HG03354 (cell line): ENCODE results near the gene PRMT5.

ENCODE experiments used
- ATAC-seq: cut with Tn5 transposase; IDR thresholded peaks from one replicate; pipeline ENCODE4 v1.9.1; 2021; ENCODE audit warnings: mild to moderate bottlenecking; ENCODE audit not compliant: unreplicated experiment, poor library complexity, severe bottlenecking

The PRMT5 gene

DNA sequence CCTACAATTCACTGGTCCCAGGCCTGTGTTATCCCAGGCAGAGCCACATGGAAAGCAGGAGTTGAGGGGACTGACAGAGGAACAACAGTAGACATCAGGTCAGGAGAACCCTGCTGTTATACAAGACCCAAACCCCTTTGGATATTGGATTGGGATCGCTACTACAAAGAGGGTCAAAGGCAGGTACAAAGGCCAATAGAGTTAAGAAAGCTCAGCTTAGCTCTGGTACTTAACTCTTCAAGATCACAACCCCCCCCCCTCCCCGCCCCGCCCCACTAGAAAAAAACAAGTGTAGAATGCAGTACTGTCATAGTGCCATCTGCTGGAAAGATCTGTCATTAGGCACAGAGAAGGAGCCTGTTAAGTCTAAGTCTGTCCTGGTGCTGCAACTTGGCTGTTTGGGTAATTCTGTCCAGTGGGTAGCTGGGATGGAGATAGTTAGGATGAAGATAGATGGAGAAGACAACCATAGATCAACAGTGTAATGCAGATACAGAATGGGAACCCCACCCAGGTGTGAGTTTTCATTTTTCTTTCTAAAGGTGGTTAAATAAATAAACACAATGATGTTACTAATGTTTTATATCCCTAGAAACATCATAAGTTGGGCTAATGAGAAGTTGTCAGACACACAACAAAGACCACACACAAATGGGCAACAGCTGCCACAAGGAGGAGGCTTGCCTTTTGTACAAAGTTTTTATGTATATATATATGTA lies 28.9 kb downstream of the PRMT5 start:
- ATAC-seq, result peak; percentile 55

DNA sequence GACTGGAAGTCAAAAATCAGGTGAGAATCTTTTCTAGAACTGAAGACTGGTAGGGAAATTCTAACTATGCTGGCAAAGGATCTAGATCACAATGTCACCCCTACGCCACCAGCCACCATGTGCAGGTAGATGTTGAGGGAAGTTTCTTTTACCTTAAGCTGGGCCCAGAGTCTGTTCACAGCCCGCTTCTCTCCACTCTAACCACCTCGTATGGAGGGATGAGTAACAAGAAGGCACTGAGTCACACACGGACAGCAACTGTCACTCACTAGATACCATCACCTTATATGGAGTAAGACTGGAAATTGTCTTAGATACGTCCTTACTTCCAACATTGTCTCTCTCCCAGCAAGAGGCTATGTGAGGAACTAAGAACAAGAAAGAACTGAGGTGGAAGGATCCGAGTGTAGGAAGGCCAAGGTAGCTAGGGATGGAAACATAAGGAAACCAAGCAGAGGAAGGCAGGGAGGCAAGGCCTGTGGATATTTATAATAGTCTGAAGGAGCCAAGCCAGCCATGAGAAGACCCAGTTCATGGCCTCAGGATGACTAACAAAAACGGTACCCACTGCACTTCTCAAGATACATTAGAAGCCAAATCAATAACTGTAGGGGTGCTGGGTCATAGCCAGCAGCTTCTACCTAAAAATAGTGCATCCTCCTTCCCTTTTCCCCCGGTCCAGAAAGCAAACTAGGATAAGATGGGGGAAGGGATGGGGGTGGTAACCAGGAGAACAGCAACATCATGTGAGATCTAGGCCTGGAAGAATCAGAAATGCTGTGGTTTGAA lies 30.7 kb downstream of the PRMT5 start:
- no peak for ATAC-seq

DNA sequence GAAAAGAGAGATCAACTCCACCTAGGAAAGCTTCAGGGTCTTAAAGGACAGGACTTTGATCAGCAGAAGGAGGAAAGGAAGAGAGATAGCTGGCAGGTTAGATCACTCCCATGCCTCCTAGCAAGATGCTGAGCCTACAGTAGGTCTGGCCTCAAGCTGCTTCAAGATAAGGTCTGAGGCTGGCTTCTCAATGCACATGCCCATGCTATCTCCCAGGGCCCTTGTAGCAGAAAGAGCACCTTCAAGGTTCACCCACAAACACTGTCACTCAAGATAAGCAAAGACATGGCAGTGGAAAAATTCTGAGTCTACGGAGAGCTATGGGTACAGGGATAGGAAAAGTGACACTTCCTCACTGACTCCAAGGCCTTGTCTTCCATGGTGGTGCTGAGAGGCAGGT lies 31.8 kb downstream of the PRMT5 start:
- no peak for ATAC-seq

DNA sequence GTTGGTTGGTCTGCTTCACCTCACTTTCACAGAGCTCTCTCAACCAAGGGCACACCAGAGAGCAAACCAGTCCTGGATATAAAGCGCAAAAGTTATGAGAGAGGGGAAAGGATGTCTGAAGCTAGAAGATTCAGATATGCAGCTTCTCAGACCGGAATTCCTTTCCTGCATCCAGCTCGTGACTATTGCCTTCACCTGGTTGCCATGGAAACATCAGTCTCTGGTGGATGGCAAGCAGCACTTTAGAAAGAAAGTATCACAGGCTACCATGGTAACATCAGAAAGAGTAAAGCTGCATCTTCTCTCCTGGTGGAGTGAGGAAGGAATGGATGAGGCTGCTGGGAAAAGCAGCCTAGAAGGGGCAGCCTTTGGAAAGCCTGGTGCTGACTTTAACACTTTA lies 32.4 kb downstream of the PRMT5 start:
- no peak for ATAC-seq

DNA sequence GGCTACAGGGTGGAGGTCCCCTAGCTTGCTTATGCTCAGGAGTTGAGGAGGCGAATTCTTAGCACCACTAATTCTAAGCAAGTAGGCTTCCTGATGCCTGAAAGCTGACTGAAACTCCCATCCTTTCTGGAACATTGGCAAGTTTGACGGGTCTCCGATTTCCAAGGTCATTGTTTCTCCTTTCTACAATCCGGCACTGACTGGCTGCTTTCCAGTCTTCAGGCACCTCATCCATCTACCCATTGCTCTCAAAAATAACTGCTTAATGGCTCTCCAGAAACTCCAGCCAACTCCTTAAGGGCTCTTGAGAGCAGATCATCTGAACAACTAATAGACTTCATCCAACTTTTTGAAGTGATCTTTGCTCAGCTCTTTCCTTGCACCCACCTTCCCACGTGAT lies 32.8 kb downstream of the PRMT5 start:
- ATAC-seq, result no peak

DNA sequence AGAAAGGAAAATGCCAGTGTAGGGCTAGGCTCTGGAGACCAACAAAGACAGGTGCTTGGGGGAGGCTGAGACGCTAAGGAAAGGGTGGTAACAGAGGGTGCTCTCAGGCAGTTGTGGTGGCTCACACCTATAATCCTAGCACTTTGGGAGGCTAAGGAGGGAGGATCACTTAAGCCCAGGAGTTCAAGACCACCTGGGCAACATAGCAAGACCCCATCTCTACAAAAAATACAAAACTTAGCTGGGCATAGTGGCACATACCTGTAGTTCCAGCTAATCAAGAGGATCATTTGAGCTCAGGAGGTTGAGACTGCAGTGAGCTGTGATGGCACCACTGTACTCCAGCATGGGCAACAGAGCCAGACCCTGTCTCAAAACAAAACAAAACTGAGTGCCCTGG lies 33.8 kb downstream of the PRMT5 start:
- no peak for ATAC-seq

DNA sequence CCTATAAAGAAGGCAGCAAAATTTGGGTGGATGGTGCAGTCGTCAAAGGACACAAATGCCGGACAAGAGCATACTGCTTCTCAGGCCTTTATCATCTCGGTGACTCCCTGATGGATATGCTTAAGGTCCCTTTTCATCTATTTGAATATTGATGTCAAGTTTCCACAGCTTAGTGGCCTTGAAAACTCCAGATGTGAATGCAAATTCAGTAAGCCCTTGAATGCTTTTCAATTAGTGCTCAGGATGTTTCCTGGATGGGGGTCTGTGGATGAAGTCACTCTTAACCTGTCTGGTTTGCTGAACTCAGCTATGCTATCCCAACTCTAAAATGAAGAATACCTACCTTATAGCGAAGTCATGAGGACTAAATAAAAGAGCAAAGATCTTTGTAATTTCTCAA lies 35.5 kb downstream of the PRMT5 start:
- no peak for ATAC-seq

DNA sequence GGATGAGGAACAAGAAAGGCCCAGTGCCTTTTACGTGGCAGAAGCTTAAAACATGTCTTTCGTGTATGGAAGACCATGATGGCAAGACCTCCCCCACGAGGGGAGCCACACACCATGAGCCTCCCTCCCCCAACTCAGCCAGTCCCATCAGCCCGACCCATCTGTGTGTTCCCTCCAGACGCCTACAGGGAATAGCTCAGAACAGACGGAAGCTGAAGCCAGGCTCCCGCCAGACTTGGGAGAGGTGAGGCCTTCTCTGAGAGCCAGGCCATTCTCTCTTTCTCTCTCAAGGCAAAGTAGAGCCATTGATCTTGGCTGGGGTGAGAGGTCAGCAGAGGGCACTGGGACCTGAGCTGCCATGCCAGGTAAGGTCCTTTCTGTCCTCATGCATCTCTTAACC lies 36.7 kb downstream of the PRMT5 start:
- no peak for ATAC-seq

DNA sequence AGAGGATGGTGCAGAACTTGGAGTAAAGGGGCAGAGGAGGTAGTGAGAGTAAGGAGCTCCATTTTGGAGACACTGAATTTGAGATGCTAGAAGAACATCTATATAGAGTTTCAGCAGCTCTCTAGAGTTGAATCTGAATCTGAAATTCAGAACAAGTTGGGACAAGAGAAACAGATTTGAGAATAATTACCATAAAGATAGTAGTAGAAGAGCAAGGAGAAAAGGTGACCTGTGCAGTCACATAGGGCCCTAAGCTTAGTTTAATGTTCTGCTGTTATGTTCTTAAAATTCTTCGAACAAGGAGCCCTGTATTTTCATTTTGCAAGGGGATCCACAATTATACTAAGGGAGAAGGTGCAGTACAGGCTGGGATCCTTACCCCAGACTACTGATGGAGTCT lies 38.8 kb downstream of the PRMT5 start:
- no peak for ATAC-seq

DNA sequence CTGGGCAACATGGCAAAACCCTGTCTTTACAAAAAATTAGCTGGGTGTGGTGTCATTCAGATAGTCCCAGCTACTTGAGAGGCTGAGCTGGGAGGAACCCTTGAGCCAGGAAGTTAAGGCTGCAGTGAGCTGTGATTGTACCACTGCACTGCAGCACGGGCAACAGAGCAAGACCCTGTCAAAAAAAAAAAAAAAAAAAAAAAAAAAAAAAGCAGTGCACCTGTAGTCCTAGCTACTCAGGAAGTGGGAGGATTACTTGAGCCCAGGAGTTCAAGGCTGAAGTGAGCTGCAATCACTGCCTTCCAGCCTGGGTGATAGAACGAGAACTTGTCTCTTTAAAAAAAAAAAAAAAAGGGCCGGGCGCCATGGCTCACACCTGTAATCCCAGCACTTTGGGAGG lies 40.5 kb downstream of the PRMT5 start:
- no peak for ATAC-seq

DNA sequence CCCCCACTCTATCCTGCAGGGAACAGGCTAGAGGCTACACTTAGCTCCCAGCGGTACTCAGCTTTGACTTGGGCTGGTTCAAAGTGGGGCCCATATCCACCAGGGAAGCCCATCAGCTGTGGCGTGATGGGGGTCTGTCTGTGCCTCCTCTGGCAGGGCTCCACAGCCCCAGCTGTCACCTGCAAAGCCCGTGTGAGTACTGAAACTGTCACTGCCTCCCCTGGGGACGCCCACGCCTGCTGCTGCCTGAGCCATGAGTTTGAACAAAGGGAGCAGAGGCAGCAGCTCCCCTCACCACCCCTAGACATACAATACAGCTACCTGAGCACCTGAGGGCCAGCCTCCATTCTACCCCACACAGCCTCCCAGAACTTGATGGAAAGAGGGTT lies 41.2 kb downstream of the PRMT5 start:
- peak; percentile 56 for ATAC-seq

DNA sequence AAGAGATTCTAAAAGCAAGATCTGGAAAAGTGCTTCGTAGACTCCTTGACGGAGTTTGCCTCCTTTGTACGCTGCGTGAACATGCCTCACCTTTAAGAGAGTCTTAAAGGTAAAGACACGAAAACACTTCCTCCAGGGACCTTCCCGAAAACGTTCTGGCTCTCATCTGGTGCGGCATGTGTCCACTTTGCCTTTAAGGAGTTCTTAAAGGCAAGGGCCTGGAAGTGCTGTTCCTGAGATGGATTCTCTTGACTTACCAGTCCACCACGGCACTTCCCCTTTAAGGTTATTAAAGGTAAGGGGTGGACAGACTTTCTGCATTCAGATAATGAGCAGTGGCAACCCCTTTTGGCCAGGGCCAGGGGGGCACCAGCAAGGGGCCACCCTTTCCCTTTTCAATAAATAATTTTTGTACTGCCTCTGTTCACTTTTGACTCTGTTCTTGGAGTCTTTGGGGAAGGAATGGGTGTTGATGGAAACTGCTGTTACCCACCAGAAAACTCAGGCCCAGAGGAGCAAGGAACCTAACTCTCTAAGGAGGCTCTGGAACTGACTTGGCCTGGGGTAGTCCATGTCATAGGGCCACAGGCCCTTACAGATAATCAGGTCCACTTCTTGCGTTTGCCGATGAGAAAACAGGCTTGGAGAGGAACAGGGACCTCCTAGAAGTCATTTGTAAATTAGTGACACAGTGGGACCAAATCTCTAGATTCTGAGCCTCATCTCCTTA lies 41.8 kb downstream of the PRMT5 start:
- peak; percentile 44 for ATAC-seq

DNA sequence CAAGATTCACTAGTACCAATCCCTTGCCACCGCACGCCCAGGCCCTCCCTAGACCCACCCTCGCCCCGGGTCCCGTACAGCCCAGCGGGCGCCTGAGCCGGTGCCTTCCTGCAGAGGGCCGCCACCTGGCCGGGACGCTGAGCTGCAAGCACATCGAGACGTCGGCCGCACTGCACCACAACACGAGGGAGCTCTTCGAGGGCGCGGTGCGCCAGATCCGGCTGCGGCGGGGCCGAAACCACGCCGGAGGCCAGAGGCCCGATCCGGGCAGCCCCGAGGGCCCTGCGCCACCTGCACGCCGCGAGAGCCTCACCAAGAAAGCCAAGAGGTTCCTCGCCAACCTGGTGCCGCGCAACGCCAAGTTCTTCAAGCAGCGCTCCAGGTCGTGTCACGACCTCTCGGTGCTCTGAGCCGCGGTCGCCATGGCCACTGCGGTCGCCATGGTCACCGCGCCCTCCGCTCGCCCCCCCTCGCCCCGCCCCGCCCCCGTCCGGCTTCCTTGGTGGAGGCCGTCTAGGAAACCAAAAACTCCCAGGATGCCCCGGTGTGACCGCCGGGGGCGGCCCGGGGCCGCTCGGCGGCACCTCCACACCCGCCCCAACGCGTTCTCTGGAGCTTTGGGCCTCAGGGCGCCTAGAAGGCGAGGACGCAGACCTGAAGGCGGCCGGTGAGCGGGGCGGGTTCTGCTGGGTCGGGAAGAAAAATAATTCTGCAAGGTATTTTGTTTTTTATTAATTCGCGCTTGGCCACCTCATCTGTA lies 42.5 kb downstream of the PRMT5 start:
- peak; percentile 54 for ATAC-seq

DNA sequence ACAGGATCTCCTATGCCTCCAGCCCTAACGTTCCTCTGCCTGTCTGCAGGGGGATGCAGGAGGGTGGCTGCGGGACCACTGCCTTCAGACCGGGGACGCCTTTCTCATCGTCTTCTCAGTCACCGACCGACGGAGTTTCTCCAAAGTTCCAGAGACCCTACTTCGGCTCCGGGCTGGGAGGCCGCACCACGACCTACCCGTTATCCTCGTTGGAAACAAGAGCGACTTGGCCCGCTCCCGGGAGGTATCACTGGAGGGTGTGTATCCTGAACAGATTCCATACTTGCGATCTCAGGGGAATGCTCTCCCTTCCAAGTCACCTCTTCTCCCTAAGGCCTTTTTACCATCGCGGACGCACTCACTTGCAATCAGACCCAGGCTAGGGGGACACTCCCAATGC lies 43.2 kb downstream of the PRMT5 start:
- ATAC-seq, result no peak

DNA sequence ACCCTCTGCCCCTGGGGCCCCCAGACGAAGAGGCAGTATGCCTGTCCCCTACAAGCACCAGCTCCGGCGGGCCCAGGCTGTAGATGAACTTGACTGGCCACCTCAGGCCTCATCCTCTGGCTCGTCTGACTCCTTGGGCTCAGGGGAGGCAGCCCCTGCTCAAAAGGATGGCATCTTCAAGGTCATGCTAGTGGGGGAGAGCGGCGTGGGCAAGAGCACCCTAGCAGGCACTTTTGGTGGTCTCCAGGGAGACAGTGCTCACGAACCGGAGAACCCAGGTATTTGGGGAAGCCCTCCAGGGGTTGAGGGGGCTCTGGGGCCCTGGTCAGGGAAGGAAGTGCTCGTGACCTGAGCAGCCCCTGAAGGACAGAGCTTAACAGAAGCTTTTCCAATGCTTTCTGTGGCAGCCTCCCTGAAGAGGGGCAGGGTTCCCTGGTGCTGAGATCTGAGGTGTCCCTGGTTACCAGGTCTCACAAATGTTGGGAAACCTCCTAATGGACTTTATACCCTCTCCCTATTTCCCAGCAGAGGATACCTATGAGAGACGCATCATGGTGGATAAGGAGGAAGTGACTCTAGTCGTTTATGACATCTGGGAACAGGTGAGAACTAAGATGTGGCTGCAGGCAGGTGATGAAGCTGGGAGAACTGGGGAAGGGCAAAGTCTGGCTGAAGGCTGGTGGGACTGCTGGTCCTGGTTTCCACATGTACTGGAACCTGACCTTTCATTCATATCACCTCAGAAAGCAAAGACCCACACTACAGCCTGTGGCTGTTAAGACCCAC lies 44.2 kb downstream of the PRMT5 start:
- no peak for ATAC-seq

DNA sequence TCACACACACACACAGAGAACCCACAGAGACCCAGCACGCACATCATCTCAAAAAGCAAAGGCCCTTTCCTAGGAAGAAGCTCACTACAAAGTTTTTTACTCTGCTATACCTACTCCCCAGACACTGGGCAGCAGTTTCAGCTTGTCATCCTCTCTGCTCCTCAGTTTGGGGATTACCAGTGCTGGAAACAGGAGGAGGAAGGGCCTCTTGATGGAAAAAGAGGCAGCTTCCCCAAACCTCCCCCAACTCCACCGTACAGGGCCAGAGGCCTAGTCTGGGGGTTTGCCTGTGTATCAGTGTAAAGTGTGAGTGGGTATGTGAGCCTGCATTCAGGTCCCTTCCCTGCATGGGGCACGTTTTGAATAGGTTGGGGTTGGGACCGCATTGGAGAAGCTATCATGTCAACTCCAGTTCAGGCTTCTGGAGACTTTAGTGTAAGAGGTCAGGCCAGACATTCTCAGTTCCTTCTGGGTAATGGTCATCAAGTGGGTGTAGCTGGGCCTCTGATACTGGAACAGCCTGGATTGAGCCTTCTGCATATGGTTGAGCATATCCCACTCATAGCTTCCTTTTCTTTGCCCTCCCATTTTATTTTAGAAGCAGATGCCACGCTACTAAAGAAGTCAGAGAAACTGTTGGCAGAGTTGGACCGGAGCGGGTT lies 45.0 kb downstream of the PRMT5 start:
- ATAC-seq, result no peak

DNA sequence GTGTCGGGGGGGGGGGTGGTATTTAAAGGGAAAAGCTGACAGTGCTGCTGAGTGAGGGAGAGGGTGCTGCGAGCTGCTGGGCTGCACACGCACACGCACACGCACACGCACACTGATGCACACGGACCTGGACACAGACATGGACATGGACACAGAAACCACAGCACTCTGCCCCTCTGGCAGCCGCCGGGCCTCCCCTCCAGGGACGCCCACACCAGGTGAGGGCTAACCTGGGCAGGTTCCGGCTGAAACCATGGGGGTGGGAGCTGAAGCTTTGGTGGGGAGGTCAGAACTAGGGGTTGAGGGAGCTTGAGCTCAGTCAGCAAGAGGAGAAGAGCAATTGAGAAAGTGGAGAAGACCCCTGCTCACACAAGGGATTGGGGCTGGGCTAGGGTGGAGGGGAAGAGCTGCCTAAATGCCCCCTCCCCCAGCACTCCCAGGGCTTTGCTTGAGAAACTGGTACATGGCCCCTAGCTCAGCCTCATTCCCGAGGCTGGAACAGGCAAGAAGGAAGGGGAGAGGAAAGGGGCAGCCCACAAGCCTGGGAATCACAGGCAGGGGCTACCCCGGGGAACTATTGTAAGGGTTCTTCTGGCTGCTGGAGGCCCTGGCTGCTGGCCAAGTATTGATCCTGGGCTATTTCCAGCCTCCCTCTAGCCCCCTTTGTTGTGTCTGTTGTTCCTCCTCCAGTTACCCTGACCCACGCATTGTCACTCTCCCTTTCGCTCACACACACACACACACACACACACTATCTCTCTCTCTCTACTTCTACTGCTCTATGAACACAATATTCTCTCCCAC lies 45.8 kb downstream of the PRMT5 start, which contains the start of gene REM2:
REM2 (plus strand) TSS at position 50 of the 804 bp plus-strand sequence; CDS start at position 116, 66 bp downstream.
- ATAC-seq, result no peak
